GM12878 (cell line): ENCODE results near the gene SHC3. TPM values are rescaled to one million over a fixed set of nuclear protein-coding genes. Genes with fewer than 3 reads are reported as not detected.

Experiments
- ATAC-seq: fragments of 200-7000 bp; cut with Tn5 transposase; 3 replicates; pipeline ENCODE4 v1.9.1; 2020; ENCODE audit warnings: mild to moderate bottlenecking, moderate library complexity
- BruUV-seq: library from RNA; stranded (reverse); fragments of 400-500 nt; replicated peaks from 2 replicates; lab custom pipeline; 2021; lab: Mats Ljungman, UMichigan
- CTCF ChIA-PET: fragments of 300-600 bp; sonication (Branson Sonifier 250); formaldehyde crosslinking; extraction: SDS; loops from one replicate; lab custom pipeline; 2021; ENCODE audit warnings: inconsistent platforms; lab: Yijun Ruan, JAX
- POLR2A ChIA-PET: fragments of 350-600 bp; formaldehyde crosslinking; extraction: SDS; loops from one replicate; lab custom pipeline; 2021; ENCODE audit warnings: inconsistent platforms; lab: Charles Lee
- RAD21 ChIA-PET: fragments of 300-600 bp; sonication (Branson Sonifier 250); formaldehyde crosslinking; loops from one replicate; lab custom pipeline; 2023; ENCODE audit warnings: antibody characterized with exemption; ENCODE audit not compliant: unreplicated experiment; lab: Charles Lee
- SMC1A ChIA-PET: fragments of 300-600 bp; sonication (Branson Sonifier 250); formaldehyde crosslinking; loops from one replicate; lab custom pipeline; 2023; ENCODE audit not compliant: unreplicated experiment, uncharacterized antibody; lab: Charles Lee
- DNase-seq: peaks from one replicate; pipeline ENCODE4 v3.0.0-alpha.2; 2011; ENCODE audit warnings: low read depth, low spot score
- FAIRE-seq: peaks from 3 replicates; lab custom pipeline; 2011; peaks lifted over from hg19 to GRCh38; lab: Jason Lieb, UNC
- H2AFZ ChIP-seq: 2 replicates; pipeline ENCODE4 v1.6.0; 2011; ENCODE audit warnings: low read depth, low read length, control low read depth; ENCODE audit not compliant: control insufficient read depth
- H3K27ac ChIP-seq: 2 replicates; pipeline ENCODE4 v1.5.1; 2011; ENCODE audit warnings: control low read depth; ENCODE audit not compliant: control insufficient read depth, insufficient read depth
- H3K27me3 ChIP-seq, 2 experiments: replicated peaks in 1 of 2; 2 replicates each; pipeline versions ENCODE4 v1.6.0 to v1.6.1; 2011; ENCODE audit warnings: low read length in 1 of 2; ENCODE audit not compliant: control insufficient read depth in 2 of 2, insufficient read depth in 2 of 2
- H3K36me3 ChIP-seq, 2 experiments: 2 replicates each; pipeline ENCODE4 v1.5.1; 2011; ENCODE audit warnings: low read length in 1 of 2; ENCODE audit not compliant: control insufficient read depth in 2 of 2, insufficient read depth in 2 of 2
- H3K4me1 ChIP-seq: 2 replicates; pipeline ENCODE4 v1.6.1; 2011; ENCODE audit warnings: mild to moderate bottlenecking, low read length, moderate library complexity, mixed read lengths; ENCODE audit not compliant: control insufficient read depth, insufficient read depth
- H3K4me2 ChIP-seq: 2 replicates; pipeline ENCODE4 v1.6.0; 2011; ENCODE audit warnings: control low read depth; ENCODE audit not compliant: control insufficient read depth, insufficient read depth
- H3K4me3 ChIP-seq: fragments of 200-600 bp; sonication (generic); 2 replicates; pipeline ENCODE4 v1.5.1; 2016
- H3K79me2 ChIP-seq: 2 replicates; pipeline ENCODE4 v1.6.0; 2011; ENCODE audit warnings: low read length; ENCODE audit not compliant: control insufficient read depth, insufficient read depth
- H3K9ac ChIP-seq: 2 replicates; pipeline ENCODE4 v1.8.0; 2011; ENCODE audit warnings: low read length, control low read depth, mixed read lengths; ENCODE audit not compliant: control insufficient read depth, insufficient read depth
- H3K9me3 ChIP-seq: replicated peaks from 3 replicates; pipeline ENCODE4 v1.5.1; 2011; ENCODE audit warnings: mild to moderate bottlenecking, low read length; ENCODE audit not compliant: control insufficient read depth, insufficient read depth
- H4K20me1 ChIP-seq: 2 replicates; pipeline ENCODE4 v1.6.0; 2011; ENCODE audit not compliant: control insufficient read depth, insufficient read depth
- ATF7 ChIP-seq: fragments of 450-650 bp; IDR thresholded peaks from 2 replicates; pipeline ENCODE4 v1.6.1; 2016; ENCODE audit warnings: low read depth, mild to moderate bottlenecking
- BRCA1 ChIP-seq: IDR thresholded peaks from 2 replicates; pipeline ENCODE4 v1.6.1; 2011; ENCODE audit warnings: low read depth, low read length, improper control_type of control experiment
- CBFB ChIP-seq: IDR thresholded peaks from 2 replicates; pipeline ENCODE4 v1.6.1; 2016; ENCODE audit warnings: antibody characterized with exemption, low read depth
- IRF4 ChIP-seq: IDR thresholded peaks from 2 replicates; pipeline ENCODE4 v1.6.1; 2011; ENCODE audit warnings: low read depth, low read length
- KAT2A ChIP-seq: conservative IDR thresholded peaks from 2 replicates; pipeline ENCODE4 v1.6.1; 2011; ENCODE audit warnings: low read depth, low read length; ENCODE audit not compliant: control insufficient read depth
- MEF2A ChIP-seq: IDR thresholded peaks from 2 replicates; pipeline ENCODE4 v1.6.1; 2011; ENCODE audit warnings: low read depth, mild to moderate bottlenecking, low read length, moderate library complexity; ENCODE audit not compliant: insufficient read depth
- MYB ChIP-seq: fragments of 150-350 bp; IDR thresholded peaks from 2 replicates; pipeline ENCODE4 v1.6.1; 2014; ENCODE audit warnings: mild to moderate bottlenecking, low read depth, low read length, borderline replicate concordance
- SREBF1 ChIP-seq: IDR thresholded peaks from 2 replicates; pipeline ENCODE4 v1.6.1; 2012; ENCODE audit warnings: mild to moderate bottlenecking, low read length
- TAF1 ChIP-seq: IDR thresholded peaks from 2 replicates; pipeline ENCODE4 v1.6.1; 2011; ENCODE audit warnings: mild to moderate bottlenecking, low read depth, low read length, borderline replicate concordance
- TBL1XR1 ChIP-seq: IDR thresholded peaks from 2 replicates; pipeline ENCODE4 v1.6.1; 2012; ENCODE audit warnings: low read depth, low read length, improper control_type of control experiment
- YY1 ChIP-seq: IDR thresholded peaks from 2 replicates; pipeline ENCODE4 v1.6.1; 2011; ENCODE audit warnings: low read depth, mild to moderate bottlenecking, low read length
- ZBTB11 ChIP-seq: fragments of 450-650 bp; formaldehyde crosslinking; IDR thresholded peaks from 2 replicates; pipeline ENCODE4 v1.5.0; 2022; ENCODE audit warnings: mild to moderate bottlenecking, missing genetic modification characterization
- ZNF217 ChIP-seq: fragments of 450-650 bp; IDR thresholded peaks from 2 replicates; pipeline ENCODE4 v1.6.1; 2017; ENCODE audit warnings: antibody characterized with exemption, mild to moderate bottlenecking
- ZNF622 ChIP-seq: fragments of 450-650 bp; IDR thresholded peaks from 2 replicates; pipeline ENCODE4 v1.6.1; 2017; ENCODE audit warnings: mild to moderate bottlenecking, inconsistent platforms
- WGBS: methylation state at CpG from one replicate; pipeline ENCODE4 v1.1.6; 2016; ENCODE audit warnings: low lambda C conversion rate; ENCODE audit not compliant: insufficient replicate concordance, insufficient coverage; ENCODE audit errors: missing lambda C conversion rate; 5-methylcytosine and 5-hydroxymethylcytosine counted together
- in situ Hi-C: fragments of 300-500 bp; cut with MboI; formaldehyde crosslinking; loops from 9 replicates; pipeline ENCODE4 v1.14.3; 2018; ENCODE audit warnings: mixed read lengths
- intact Hi-C: fragments of 100-400 bp; cut with micrococcal nuclease; formaldehyde crosslinking; loops from one replicate; pipeline ENCODE4 v1.14.2; 2022; ENCODE audit not compliant: unreplicated experiment
- polyA plus RNA-seq, 11 experiments: library from polyadenylated mRNA; depleted of rRNA in 4 of 11; unstranded in 6 of 11; stranded (reverse) in 5 of 11; fragments of >200 nt; fragmentation: Nextera tagmentation in 4 of 11; fragmentation: Illumina TruSeq in 1 of 11; extraction: Ambion mirVana in 4 of 11; extraction: Trizol in 1 of 11; gene quantifications; 1 replicate in 1 of 11; 2 replicates in 10 of 11; pipeline versions ENCODE4 v1.2.1 to v1.2.3, GENCODE V29; 2011 to 2016; ENCODE audit warnings: inconsistent platforms in 2 of 11, missing spikeins in 2 of 11, low read depth in 1 of 11
- total RNA-seq, 4 experiments: library from RNA; depleted of rRNA in 3 of 4; stranded (reverse); fragments of >200 nt in 3 of 4; fragmentation: Illumina TruSeq in 1 of 4; extraction: Trizol in 1 of 4; gene quantifications; 2 replicates each; pipeline versions ENCODE4 v1.2.1 to v1.2.3, GENCODE V29; 2013 to 2021
- TF ChIP-seq, protein P1 (sequence below): fragments of 450-650 bp; IDR thresholded peaks from 2 replicates; pipeline ENCODE4 v1.6.1; 2016; ENCODE audit warnings: mild to moderate bottlenecking
- TF ChIP-seq, protein P2 (sequence below): fragments of 450-650 bp; IDR thresholded peaks from 2 replicates; pipeline ENCODE4 v1.6.1; 2017; ENCODE audit warnings: mild to moderate bottlenecking

Gene SHC3
- total and polyA plus RNA-seq, 10 of the 15 experiments (the other 5 are each of a cell fraction or from before 2014, with no cell fraction given) = 0.01 to 0.06 TPM; not detected in 8

DNA sequence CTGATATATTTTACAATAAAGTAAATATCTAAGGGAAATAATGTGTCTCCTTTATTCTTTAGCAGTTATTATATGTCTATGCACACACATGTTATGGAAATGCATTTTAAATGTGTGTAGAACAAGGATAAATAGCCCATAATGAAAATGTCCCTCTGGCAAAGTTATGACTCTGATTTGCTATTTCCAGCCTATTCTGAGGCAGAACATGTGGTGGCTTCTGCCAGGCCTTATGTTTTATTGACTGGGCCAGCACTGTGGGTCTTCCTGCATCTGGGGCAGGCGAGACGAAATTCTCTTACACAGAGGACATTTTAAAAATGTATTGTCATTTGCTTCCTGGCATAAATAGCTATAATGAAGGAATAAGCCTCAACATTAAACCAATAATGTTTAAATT is 134.5 kb downstream of the SHC3 start:
- no peak for DNase-seq
- ATAC-seq = no peak
- intact Hi-C loops = no loop called here
- H3K27ac ChIP-seq = no peak overlapping the region
- FAIRE-seq = no peak
- no peaks in the 10 kb centered on the region for H3K27me3 ChIP-seq
- H3K36me3 ChIP-seq = no peaks in the 10 kb centered on the region
- in situ Hi-C loops = no loop called here
- RAD21 ChIA-PET = no interaction called here
- H3K4me1 ChIP-seq = no peaks in the 10 kb centered on the region
- no TSS peak for BruUV-seq
- SMC1A ChIA-PET = no interaction called here
- H3K4me2 ChIP-seq = no peak overlapping the region
- no peaks in the 10 kb centered on the region for H3K9me3 ChIP-seq
- H4K20me1 ChIP-seq = no peaks in the 10 kb centered on the region
- no peak overlapping the region for H2AFZ ChIP-seq
- H3K4me3 ChIP-seq = no peak overlapping the region
- POLR2A ChIA-PET = no interaction called here
- no peaks in the 10 kb centered on the region for H3K79me2 ChIP-seq
- no peak overlapping the region for H3K9ac ChIP-seq
- WGBS = 0% methylated on average over 2 of the region's 2 CpGs
- CTCF ChIA-PET = no interaction called here
- no peak for TF ChIP-seq ZNF217
- no peak for TF ChIP-seq TBL1XR1
- TF ChIP-seq SREBF1 = no peak
- no peak for TF ChIP-seq ATF7
- no peak for TF ChIP-seq ZBTB11 (CRISPR knock-in tag)
- TF ChIP-seq CBFB = no peak
- no peak for TF ChIP-seq YY1
- TF ChIP-seq, protein P1, sequence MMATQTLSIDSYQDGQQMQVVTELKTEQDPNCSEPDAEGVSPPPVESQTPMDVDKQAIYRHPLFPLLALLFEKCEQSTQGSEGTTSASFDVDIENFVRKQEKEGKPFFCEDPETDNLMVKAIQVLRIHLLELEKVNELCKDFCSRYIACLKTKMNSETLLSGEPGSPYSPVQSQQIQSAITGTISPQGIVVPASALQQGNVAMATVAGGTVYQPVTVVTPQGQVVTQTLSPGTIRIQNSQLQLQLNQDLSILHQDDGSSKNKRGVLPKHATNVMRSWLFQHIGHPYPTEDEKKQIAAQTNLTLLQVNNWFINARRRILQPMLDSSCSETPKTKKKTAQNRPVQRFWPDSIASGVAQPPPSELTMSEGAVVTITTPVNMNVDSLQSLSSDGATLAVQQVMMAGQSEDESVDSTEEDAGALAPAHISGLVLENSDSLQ = no peak
- TF ChIP-seq BRCA1 = no peak
- no peak for TF ChIP-seq TAF1
- no peak for TF ChIP-seq KAT2A
- TF ChIP-seq, protein P2, sequence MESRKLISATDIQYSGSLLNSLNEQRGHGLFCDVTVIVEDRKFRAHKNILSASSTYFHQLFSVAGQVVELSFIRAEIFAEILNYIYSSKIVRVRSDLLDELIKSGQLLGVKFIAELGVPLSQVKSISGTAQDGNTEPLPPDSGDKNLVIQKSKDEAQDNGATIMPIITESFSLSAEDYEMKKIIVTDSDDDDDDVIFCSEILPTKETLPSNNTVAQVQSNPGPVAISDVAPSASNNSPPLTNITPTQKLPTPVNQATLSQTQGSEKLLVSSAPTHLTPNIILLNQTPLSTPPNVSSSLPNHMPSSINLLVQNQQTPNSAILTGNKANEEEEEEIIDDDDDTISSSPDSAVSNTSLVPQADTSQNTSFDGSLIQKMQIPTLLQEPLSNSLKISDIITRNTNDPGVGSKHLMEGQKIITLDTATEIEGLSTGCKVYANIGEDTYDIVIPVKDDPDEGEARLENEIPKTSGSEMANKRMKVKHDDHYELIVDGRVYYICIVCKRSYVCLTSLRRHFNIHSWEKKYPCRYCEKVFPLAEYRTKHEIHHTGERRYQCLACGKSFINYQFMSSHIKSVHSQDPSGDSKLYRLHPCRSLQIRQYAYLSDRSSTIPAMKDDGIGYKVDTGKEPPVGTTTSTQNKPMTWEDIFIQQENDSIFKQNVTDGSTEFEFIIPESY = no peak
- TF ChIP-seq IRF4 = no peak
- no peak for TF ChIP-seq ZNF622
- no peak for TF ChIP-seq MYB
- TF ChIP-seq MEF2A = no peak
